SK-N-SH (cell line): ENCODE measurements around the gene TMEM184A. TPM values are rescaled to one million over a fixed set of nuclear protein-coding genes. Genes with fewer than 3 reads are reported as not detected.

ENCODE experiments used
- CTCF ChIA-PET: fragments of 300-600, 350-600 bp; formaldehyde crosslinking; extraction: SDS; loops from one replicate; lab custom pipeline; 2021; lab: Yijun Ruan, JAX
- POLR2A ChIA-PET: fragments of 350-600 bp; sonication (Branson Sonifier 250); formaldehyde crosslinking; extraction: SDS; loops from one replicate; lab custom pipeline; 2020; ENCODE audit warnings: antibody characterized with exemption, inconsistent platforms; lab: Yijun Ruan, JAX
- DNase-seq: peaks from one replicate; pipeline ENCODE4 v3.0.0; 2012
- H2AFZ ChIP-seq: fragments of 200-600 bp; sonication (generic); 2 replicates; pipeline ENCODE4 v1.8.1; 2016; ENCODE audit warnings: antibody characterized with exemption, mild to moderate bottlenecking, low read depth
- H3F3A ChIP-seq: fragments of 200-600 bp; sonication (generic); replicated peaks from 2 replicates; pipeline ENCODE3; 2016; ENCODE audit warnings: antibody characterized with exemption, mild to moderate bottlenecking; ENCODE audit not compliant: insufficient read depth
- H3K27ac ChIP-seq, 2 experiments: fragments of 200-500 bp in 1 of 2; fragments of 200-600 bp in 1 of 2; sonication (Bioruptor generic) in 1 of 2; sonication (generic), shearing (Covaris generic) in 1 of 2; 2 replicates each; pipeline versions ENCODE4 v1.5.1 to v1.6.1; 2014 to 2016; ENCODE audit warnings: low read depth in 2 of 2, inconsistent platforms in 1 of 2, low read length in 1 of 2, mild to moderate bottlenecking in 1 of 2, mixed read lengths in 1 of 2
- H3K27me3 ChIP-seq: fragments of 200-600 bp; sonication (generic), shearing (Covaris generic); 2 replicates; pipeline ENCODE4 v1.6.1; 2016; ENCODE audit warnings: mixed run types; ENCODE audit not compliant: insufficient read depth
- H3K36me3 ChIP-seq, 2 experiments: fragments of 200-500 bp in 1 of 2; fragments of 200-600 bp in 1 of 2; sonication (Bioruptor generic) in 1 of 2; sonication (generic) in 1 of 2; replicated peaks in 1 of 2; 2 replicates each; pipeline versions ENCODE3 to v1.5.1; 2014 to 2016; ENCODE audit warnings: low read length in 1 of 2, mild to moderate bottlenecking in 1 of 2; ENCODE audit not compliant: insufficient read depth in 2 of 2, control insufficient read depth in 1 of 2
- H3K4me1 ChIP-seq, 2 experiments: fragments of 200-500 bp in 1 of 2; fragments of 200-600 bp in 1 of 2; sonication (Bioruptor generic) in 1 of 2; sonication (generic), shearing (Covaris generic) in 1 of 2; 2 replicates each; pipeline versions ENCODE4 v1.5.1 to v1.6.1; 2014 to 2016; ENCODE audit warnings: low read depth in 1 of 2, low read length in 1 of 2, mixed run types in 1 of 2; ENCODE audit not compliant: insufficient read depth in 2 of 2, control insufficient read depth in 1 of 2
- H3K4me2 ChIP-seq: fragments of 200-600 bp; sonication (generic), shearing (Covaris generic); 2 replicates; pipeline ENCODE4 v1.6.1; 2017; ENCODE audit warnings: mixed run types
- H3K4me3 ChIP-seq, 2 experiments: fragments of 200-500 bp in 1 of 2; fragments of 200-600 bp in 1 of 2; sonication (Bioruptor generic) in 1 of 2; sonication (generic), shearing (Covaris generic) in 1 of 2; 2 replicates each; pipeline versions ENCODE4 v1.5.1 to v1.8.1; 2014 to 2016; ENCODE audit warnings: low read depth in 2 of 2, inconsistent platforms in 1 of 2, low read length in 1 of 2, mild to moderate bottlenecking in 1 of 2, mixed read lengths in 1 of 2, moderate library complexity in 1 of 2
- H3K79me2 ChIP-seq: fragments of 200-600 bp; sonication (generic); 2 replicates; pipeline ENCODE4 v1.8.1; 2017; ENCODE audit warnings: mild to moderate bottlenecking; ENCODE audit not compliant: insufficient read depth
- H3K9ac ChIP-seq: fragments of 200-600 bp; sonication (generic); 2 replicates; pipeline ENCODE4 v1.6.1; 2017; ENCODE audit warnings: mixed run types
- H3K9me2 ChIP-seq: fragments of 200-600 bp; sonication (generic); 2 replicates; pipeline ENCODE4 v1.6.1; 2017; ENCODE audit warnings: mixed run types
- H3K9me3 ChIP-seq: fragments of 200-600 bp; sonication (generic); 2 replicates; pipeline ENCODE4 v1.6.1; 2017; ENCODE audit warnings: mixed run types, mild to moderate bottlenecking, moderate library complexity
- H4K20me1 ChIP-seq: fragments of 200-600 bp; sonication (generic); 2 replicates; pipeline ENCODE4 v1.6.1; 2017; ENCODE audit warnings: mild to moderate bottlenecking, mixed run types; ENCODE audit not compliant: insufficient read depth
- CHD2 ChIP-seq: fragments of 150-350 bp; IDR thresholded peaks from 2 replicates; pipeline ENCODE4 v1.6.1; 2018; ENCODE audit warnings: low read length; ENCODE audit not compliant: partially characterized antibody
- ELF1 ChIP-seq: IDR thresholded peaks from 2 replicates; pipeline ENCODE4 v1.4.0; 2012
- EZH2phosphoT487 ChIP-seq: fragments of 200-600 bp; sonication (generic); IDR thresholded peaks from 2 replicates; pipeline ENCODE4 v1.6.1; 2017; ENCODE audit warnings: low read depth, mixed run types, mild to moderate bottlenecking, antibody characterized with exemption, moderate library complexity, borderline replicate concordance
- FOXJ3 ChIP-seq: sonication (generic); formaldehyde crosslinking; IDR thresholded peaks from 2 replicates; pipeline ENCODE4 v1.5.1; 2020; ENCODE audit warnings: mild to moderate bottlenecking, missing genetic modification reagents
- FOXM1 ChIP-seq: IDR thresholded peaks from 2 replicates; pipeline ENCODE4 v1.4.0; 2012; ENCODE audit warnings: low read depth, mild to moderate bottlenecking
- GATA2 ChIP-seq: sonication (generic); formaldehyde crosslinking; IDR thresholded peaks from 2 replicates; pipeline ENCODE4 v1.5.0; 2020; ENCODE audit warnings: mild to moderate bottlenecking, missing genetic modification reagents
- MAX ChIP-seq: IDR thresholded peaks from 2 replicates; pipeline ENCODE4 v1.4.0; 2012; ENCODE audit warnings: low read depth
- MEF2A ChIP-seq: IDR thresholded peaks from 2 replicates; pipeline ENCODE4 v1.4.0; 2012; ENCODE audit warnings: low read depth, borderline replicate concordance
- MXI1 ChIP-seq: IDR thresholded peaks from 2 replicates; pipeline ENCODE4 v1.6.1; 2012; ENCODE audit warnings: mild to moderate bottlenecking, low read depth, low read length, improper control_type of control experiment
- PBX3 ChIP-seq: IDR thresholded peaks from 2 replicates; pipeline ENCODE4; 2012
- RFX5 ChIP-seq: IDR thresholded peaks from 2 replicates; pipeline ENCODE4 v1.6.1; 2012; ENCODE audit warnings: mild to moderate bottlenecking, improper control_type of control experiment, low read length
- SIN3A ChIP-seq: IDR thresholded peaks from 2 replicates; pipeline ENCODE4 v1.6.1; 2012; ENCODE audit warnings: low read depth, mild to moderate bottlenecking, low read length, moderate library complexity, borderline replicate concordance
- SMC3 ChIP-seq: IDR thresholded peaks from 2 replicates; pipeline ENCODE4 v1.6.1; 2012; ENCODE audit warnings: low read depth, low read length, improper control_type of control experiment
- YY1 ChIP-seq: IDR thresholded peaks from 2 replicates; pipeline ENCODE4 v1.4.0; 2012; ENCODE audit warnings: low read depth, mild to moderate bottlenecking
- WGBS: methylation state at CpG from one replicate; pipeline ENCODE4 v1.1.6; 2017; ENCODE audit warnings: low lambda C conversion rate; 5-methylcytosine and 5-hydroxymethylcytosine counted together
- polyA plus RNA-seq, 3 experiments: library from polyadenylated mRNA; depleted of rRNA; stranded (reverse); fragments of >200 nt; gene quantifications; 2 replicates each; pipeline ENCODE4 v1.2.3, GENCODE V29; 2012
- TF ChIP-seq, protein P1 (sequence below): fragments of 200-600 bp; sonication (generic); IDR thresholded peaks from 2 replicates; pipeline ENCODE4 v1.6.1; 2017; ENCODE audit warnings: antibody characterized with exemption, mild to moderate bottlenecking, moderate library complexity
- TF ChIP-seq, protein P2 (sequence below): IDR thresholded peaks from 2 replicates; pipeline ENCODE4 v1.4.0; 2012; ENCODE audit warnings: low read depth, borderline replicate concordance

TMEM184A gene
- polyA plus RNA-seq, 1 of the 3 experiments (the other 2 are of a cell fraction): 1.5 TPM

DNA sequence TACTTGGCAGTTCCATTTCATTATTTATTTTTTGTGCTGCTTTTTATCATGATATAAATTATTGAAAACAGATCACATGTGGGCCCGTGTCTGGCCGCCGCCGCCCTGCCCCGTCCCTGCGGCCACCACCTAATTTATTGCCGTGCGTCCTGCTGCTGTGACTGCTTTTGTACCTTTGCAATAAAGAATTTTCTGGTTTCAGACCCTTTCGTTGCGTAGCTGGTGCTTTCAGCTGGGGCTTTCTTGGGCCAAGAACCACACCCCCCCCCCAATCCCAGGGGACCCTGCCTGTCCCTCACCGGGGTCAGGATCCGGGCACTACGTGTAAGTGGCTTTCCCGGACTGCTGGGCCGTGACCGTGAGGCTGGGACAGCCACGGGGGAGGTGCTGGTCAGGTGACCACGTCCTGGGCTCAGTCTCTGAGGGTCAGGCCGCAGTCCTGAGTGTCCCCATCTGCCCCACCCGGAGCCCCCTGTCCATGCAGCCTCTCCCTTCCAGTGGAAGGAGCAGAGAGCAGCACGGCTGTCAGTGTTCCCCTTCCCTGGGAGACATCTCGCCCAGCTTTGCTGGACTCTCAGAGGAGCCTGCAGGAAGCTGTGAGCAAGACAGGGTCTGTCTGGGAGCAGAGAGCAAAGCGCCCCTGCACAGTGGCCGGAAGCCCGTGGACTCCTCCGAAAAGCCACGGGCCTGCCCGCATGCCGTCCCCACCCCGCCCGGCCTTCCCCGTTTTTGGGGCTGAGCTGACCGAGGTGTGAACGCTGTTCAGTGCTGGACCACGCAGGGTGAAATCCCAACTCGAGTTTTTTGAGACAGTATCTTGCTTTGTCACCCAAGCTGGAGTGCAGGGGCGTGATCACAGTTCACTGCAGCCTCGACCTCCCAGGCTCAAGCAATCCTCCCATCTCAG is 12.9 kb downstream of the TMEM184A start:
- H3K9me2 ChIP-seq: no peaks in the 10 kb centered on the region
- 88% methylated on average over 29 of the region's 38 CpGs for WGBS
- peaks cover 7 to 47% of the 10 kb centered on the region in 2 experiments for H3K36me3 ChIP-seq
- CTCF ChIA-PET: interaction anchor here (1.3 to 2.3 kb wide), 3 partner anchors 10 to 36 kb away, joined by 4 to 8 read pairs (median 4); partner anchors contain the start of gene TMEM184A
- no peak overlapping the region for H3K9ac ChIP-seq
- peaks cover 6 to 13% of the 10 kb centered on the region in 2 experiments; a peak in 2 of 4 replicates for H3K4me1 ChIP-seq
- no peaks in the 10 kb centered on the region for H3F3A ChIP-seq
- POLR2A ChIA-PET: interaction anchor here (0.6 kb wide), 1 partner anchor 39 kb away, joined by 3 read pairs; the partner anchor contains the start of gene INTS1
- TF ChIP-seq CHD2 (no peak), MEF2A (no peak), MXI1 (no peak)
- TF ChIP-seq, protein P1, sequence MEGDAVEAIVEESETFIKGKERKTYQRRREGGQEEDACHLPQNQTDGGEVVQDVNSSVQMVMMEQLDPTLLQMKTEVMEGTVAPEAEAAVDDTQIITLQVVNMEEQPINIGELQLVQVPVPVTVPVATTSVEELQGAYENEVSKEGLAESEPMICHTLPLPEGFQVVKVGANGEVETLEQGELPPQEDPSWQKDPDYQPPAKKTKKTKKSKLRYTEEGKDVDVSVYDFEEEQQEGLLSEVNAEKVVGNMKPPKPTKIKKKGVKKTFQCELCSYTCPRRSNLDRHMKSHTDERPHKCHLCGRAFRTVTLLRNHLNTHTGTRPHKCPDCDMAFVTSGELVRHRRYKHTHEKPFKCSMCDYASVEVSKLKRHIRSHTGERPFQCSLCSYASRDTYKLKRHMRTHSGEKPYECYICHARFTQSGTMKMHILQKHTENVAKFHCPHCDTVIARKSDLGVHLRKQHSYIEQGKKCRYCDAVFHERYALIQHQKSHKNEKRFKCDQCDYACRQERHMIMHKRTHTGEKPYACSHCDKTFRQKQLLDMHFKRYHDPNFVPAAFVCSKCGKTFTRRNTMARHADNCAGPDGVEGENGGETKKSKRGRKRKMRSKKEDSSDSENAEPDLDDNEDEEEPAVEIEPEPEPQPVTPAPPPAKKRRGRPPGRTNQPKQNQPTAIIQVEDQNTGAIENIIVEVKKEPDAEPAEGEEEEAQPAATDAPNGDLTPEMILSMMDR: 0 out of 2 replicates have a peak, but pooled peaks have one; percentile 22
- TF ChIP-seq, protein P2, sequence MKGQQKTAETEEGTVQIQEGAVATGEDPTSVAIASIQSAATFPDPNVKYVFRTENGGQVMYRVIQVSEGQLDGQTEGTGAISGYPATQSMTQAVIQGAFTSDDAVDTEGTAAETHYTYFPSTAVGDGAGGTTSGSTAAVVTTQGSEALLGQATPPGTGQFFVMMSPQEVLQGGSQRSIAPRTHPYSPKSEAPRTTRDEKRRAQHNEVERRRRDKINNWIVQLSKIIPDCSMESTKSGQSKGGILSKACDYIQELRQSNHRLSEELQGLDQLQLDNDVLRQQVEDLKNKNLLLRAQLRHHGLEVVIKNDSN: no peak
- no peaks in the 10 kb centered on the region for H3K27me3 ChIP-seq
- H3K27ac ChIP-seq: no peak overlapping the region
- DNase-seq: no peak
- no peak overlapping the region for H2AFZ ChIP-seq
- peaks cover 25% of the 10 kb centered on the region for H3K79me2 ChIP-seq
- H3K4me3 ChIP-seq: no peak overlapping the region
- H3K9me3 ChIP-seq: no peaks in the 10 kb centered on the region
- no peaks in the 10 kb centered on the region for H4K20me1 ChIP-seq
- no peak overlapping the region for H3K4me2 ChIP-seq

- Histone ChIP-seq H3K79me2 (peaks cover 33% of the 10 kb centered on the region), H2AFZ (no peak overlapping the region), H3K4me3 (no peak overlapping the region), H3K36me3 (peaks cover 7 to 47% of the 10 kb centered on the region in 2 experiments), H3K27me3 (no peaks in the 10 kb centered on the region), H4K20me1 (no peaks in the 10 kb centered on the region), H3K4me1 (peaks cover 11 to 20% of the 10 kb centered on the region in 2 experiments; a peak in 2 of 4 replicates), H3K9ac (no peak overlapping the region)
- WGBS: 93% methylated on average over 19 of the region's 21 CpGs
- ChIA-PET POLR2A (no interaction called here), CTCF (interaction anchor here (2.3 to 2.6 kb wide), 2 partner anchors 13 to 68 kb away, joined by 6 to 8 read pairs; partner anchors contain the start of gene TMEM184A)
- DNase-seq: no peak
- TF ChIP-seq SMC3: no peak
- no peak for TF ChIP-seq YY1
- no peak for TF ChIP-seq GATA2 (CRISPR knock-in tag)
- TF ChIP-seq MXI1: no peak
- no peak for TF ChIP-seq SIN3A
- no peak for TF ChIP-seq MAX
- TF ChIP-seq MEF2A: no peak
- no peak for TF ChIP-seq EZH2phosphoT487
- no peak for TF ChIP-seq FOXM1
- TF ChIP-seq, protein P1: no peak
- no peak for TF ChIP-seq RFX5
- TF ChIP-seq ELF1: no peak
- TF ChIP-seq PBX3: no peak
- TF ChIP-seq FOXJ3: no peak
- TF ChIP-seq, all 33 proteins: peak for 0
- H3K4me2 ChIP-seq: no peak overlapping the region
- no peaks in the 10 kb centered on the region for H3K9me3 ChIP-seq
- H3F3A ChIP-seq: no peaks in the 10 kb centered on the region
- H3K27ac ChIP-seq: no peak overlapping the region
- no peaks in the 10 kb centered on the region for H3K9me2 ChIP-seq
Measured at GRCh38 chr7:1542329-1542728, 13.7 kb downstream of the TMEM184A start.
